GF-D8 (cell line): Measurements from ENCODE around the gene NSD1.
"Not testable (repeated sequence)": the region's sequence is repeated elsewhere in the genome, so short reads cannot be mapped to it uniquely, and the experiment has no call there.

ENCODE experiments used
- DNase-seq: peaks from one replicate; lab custom pipeline; 2025; lab: John Stamatoyannopoulos, UW

NSD1 gene

GRCh38 chr5:177328545-177329231 lies 195.1 kb downstream of the NSD1 start:
- no peak for DNase-seq

GRCh38 chr5:177329883-177330282 lies 196.3 kb downstream of the NSD1 start:
- no peak for DNase-seq

- no peak for DNase-seq
Observed at GRCh38 chr5:177330991-177331842, 197.6 kb downstream of the NSD1 start.

GRCh38 chr5:177332031-177332895 lies 198.7 kb downstream of the NSD1 start:
- no peak for DNase-seq

GRCh38 chr5:177332896-177333260 lies 199.3 kb downstream of the NSD1 start:
- DNase-seq, result no peak

GRCh38 chr5:177333420-177334154 lies 200.0 kb downstream of the NSD1 start:
- DNase-seq, result no peak

GRCh38 chr5:177334155-177334551 lies 200.6 kb downstream of the NSD1 start:
- no peak for DNase-seq

- no peak for DNase-seq
Observed at GRCh38 chr5:177334781-177335700, 201.5 kb downstream of the NSD1 start.

GRCh38 chr5:177335701-177336065 lies 202.1 kb downstream of the NSD1 start:
- DNase-seq, result no peak

GRCh38 chr5:177336112-177336511 lies 202.5 kb downstream of the NSD1 start:
- no peak for DNase-seq

- DNase-seq, result no peak
Observed at GRCh38 chr5:177336603-177337494, 203.3 kb downstream of the NSD1 start.

- no peak for DNase-seq
Observed at GRCh38 chr5:177338251-177339106, 204.9 kb downstream of the NSD1 start.

GRCh38 chr5:177339107-177339638 lies 205.6 kb downstream of the NSD1 start:
- DNase-seq, result no peak

GRCh38 chr5:177343000-177343399 lies 209.4 kb downstream of the NSD1 start:
- not testable (repeated sequence) for DNase-seq

- DNase-seq, result no peak
Observed at GRCh38 chr5:177343777-177344176, 210.2 kb downstream of the NSD1 start.

- no peak for DNase-seq
Observed at GRCh38 chr5:177344891-177345290, 211.3 kb downstream of the NSD1 start.

GRCh38 chr5:177346820-177347219 lies 213.2 kb downstream of the NSD1 start:
- DNase-seq, result no peak

GRCh38 chr5:177347699-177348098 lies 214.1 kb downstream of the NSD1 start:
- no peak for DNase-seq

GRCh38 chr5:177349362-177349647 lies 215.7 kb downstream of the NSD1 start:
- no peak for DNase-seq
